Smooth muscle cell (in vitro differentiated cells): ENCODE data around the gene ZNF263. TPM values are rescaled to one million over a fixed set of nuclear protein-coding genes. Genes with fewer than 3 reads are reported as not detected.

Experiments used
- DNase-seq: peaks from one replicate; lab custom pipeline; 2025; ENCODE audit not compliant: unreplicated experiment; lab: John Stamatoyannopoulos, UW
- H2AFZ ChIP-seq: fragments of 200-600 bp; sonication (generic); 2 replicates; pipeline ENCODE4 v1.6.0; 2016; ENCODE audit warnings: antibody characterized with exemption, low read depth, mild to moderate bottlenecking
- H3F3A ChIP-seq: fragments of 200-600 bp; sonication (generic); 2 replicates; pipeline ENCODE4 v1.6.0; 2017; ENCODE audit warnings: antibody characterized with exemption, low read depth
- H3K27ac ChIP-seq: fragments of 200-600 bp; sonication (generic); 2 replicates; pipeline ENCODE4 v1.5.1; 2016; ENCODE audit warnings: low read depth, mild to moderate bottlenecking
- H3K27me3 ChIP-seq: fragments of 200-600 bp; sonication (generic); 2 replicates; pipeline ENCODE4 v1.6.1; 2016; ENCODE audit warnings: low read depth, mild to moderate bottlenecking
- H3K36me3 ChIP-seq: fragments of 200-600 bp; sonication (generic); 2 replicates; pipeline ENCODE4 v1.5.1; 2016; ENCODE audit warnings: low read depth
- H3K4me1 ChIP-seq: fragments of 200-600 bp; sonication (generic); 2 replicates; pipeline ENCODE4 v1.5.1; 2016; ENCODE audit warnings: low read depth
- H3K4me2 ChIP-seq: fragments of 200-600 bp; sonication (generic); 2 replicates; pipeline ENCODE4 v1.6.0; 2016; ENCODE audit warnings: mild to moderate bottlenecking
- H3K4me3 ChIP-seq: fragments of 200-600 bp; sonication (generic); 2 replicates; pipeline ENCODE4 v1.5.1; 2016; ENCODE audit warnings: mild to moderate bottlenecking
- H3K79me2 ChIP-seq: fragments of 200-600 bp; sonication (generic); 2 replicates; pipeline ENCODE4 v1.6.0; 2016; ENCODE audit warnings: low read depth, mild to moderate bottlenecking
- H3K9ac ChIP-seq: fragments of 200-600 bp; sonication (generic); 2 replicates; pipeline ENCODE4 v1.6.0; 2016; ENCODE audit warnings: low read depth
- H3K9me3 ChIP-seq: fragments of 200-600 bp; sonication (generic); replicated peaks from 2 replicates; pipeline ENCODE4 v1.5.1; 2016; ENCODE audit warnings: low read depth
- H4K20me1 ChIP-seq: fragments of 200-600 bp; sonication (generic); 2 replicates; pipeline ENCODE4 v1.6.0; 2016; ENCODE audit warnings: low read depth
- WGBS: methylation state at CpG from one replicate; pipeline ENCODE4 v1.1.7; 2016; ENCODE audit warnings: low lambda C conversion rate; 5-methylcytosine and 5-hydroxymethylcytosine counted together
- polyA plus RNA-seq: library from polyadenylated mRNA; unstranded; fragments of >200 nt; fragmentation: Nextera tagmentation; extraction: Ambion mirVana; gene quantifications from 2 replicates; pipeline ENCODE4 v1.2.1, GENCODE V29; 2016
- total RNA-seq: library from RNA; depleted of rRNA; stranded (reverse); fragments of >200 nt; gene quantifications from 2 replicates; pipeline ENCODE4 v1.2.3, GENCODE V29; 2014
- TF ChIP-seq, protein P1 (sequence below): fragments of 200-600 bp; sonication (generic); IDR thresholded peaks from 2 replicates; pipeline ENCODE4 v1.5.1; 2017; ENCODE audit warnings: borderline replicate concordance, mild to moderate bottlenecking, antibody characterized with exemption; ENCODE audit not compliant: insufficient read depth, poor library complexity, severe bottlenecking

The ZNF263 gene
- total and polyA plus RNA-seq, 2 experiments from 2014 or later = 17.6 to 29.0 TPM

DNA sequence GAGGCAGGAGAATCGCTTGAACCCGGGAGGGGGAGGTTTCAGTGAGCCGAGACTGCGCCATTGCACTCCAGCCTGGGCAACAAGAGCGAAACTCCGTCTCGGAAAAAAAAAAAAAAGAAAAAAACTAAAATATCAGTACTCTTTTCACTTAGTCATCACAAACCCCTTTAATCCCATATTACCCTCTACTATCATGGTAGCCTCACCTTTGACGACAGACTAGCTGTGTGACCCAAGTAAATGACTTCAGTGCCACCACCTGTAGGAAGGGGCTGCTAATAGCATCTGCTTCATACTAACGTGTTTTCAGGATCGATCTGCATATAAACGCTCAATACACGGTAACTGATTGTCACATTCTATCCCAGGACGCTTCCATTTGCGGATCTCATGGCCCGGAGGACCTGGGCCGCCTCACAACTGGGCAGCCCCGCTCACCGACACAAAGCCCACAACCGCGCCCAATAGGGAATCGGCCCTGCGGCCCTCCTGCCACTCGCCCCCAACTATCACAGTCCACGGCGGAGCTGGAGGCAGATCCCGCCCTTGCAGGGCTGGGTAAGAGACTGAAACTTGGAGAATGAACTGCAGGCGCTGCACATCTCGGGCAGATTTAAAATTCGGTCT, 1.1 kb upstream of the ZNF263 start:
- peak overlapping the region; percentile 99 for H3K4me2 ChIP-seq
- peaks cover 12% of the 10 kb centered on the region for H3K36me3 ChIP-seq
- peaks cover 6% of the 10 kb centered on the region for H3K27me3 ChIP-seq
- TF ChIP-seq, protein P1, sequence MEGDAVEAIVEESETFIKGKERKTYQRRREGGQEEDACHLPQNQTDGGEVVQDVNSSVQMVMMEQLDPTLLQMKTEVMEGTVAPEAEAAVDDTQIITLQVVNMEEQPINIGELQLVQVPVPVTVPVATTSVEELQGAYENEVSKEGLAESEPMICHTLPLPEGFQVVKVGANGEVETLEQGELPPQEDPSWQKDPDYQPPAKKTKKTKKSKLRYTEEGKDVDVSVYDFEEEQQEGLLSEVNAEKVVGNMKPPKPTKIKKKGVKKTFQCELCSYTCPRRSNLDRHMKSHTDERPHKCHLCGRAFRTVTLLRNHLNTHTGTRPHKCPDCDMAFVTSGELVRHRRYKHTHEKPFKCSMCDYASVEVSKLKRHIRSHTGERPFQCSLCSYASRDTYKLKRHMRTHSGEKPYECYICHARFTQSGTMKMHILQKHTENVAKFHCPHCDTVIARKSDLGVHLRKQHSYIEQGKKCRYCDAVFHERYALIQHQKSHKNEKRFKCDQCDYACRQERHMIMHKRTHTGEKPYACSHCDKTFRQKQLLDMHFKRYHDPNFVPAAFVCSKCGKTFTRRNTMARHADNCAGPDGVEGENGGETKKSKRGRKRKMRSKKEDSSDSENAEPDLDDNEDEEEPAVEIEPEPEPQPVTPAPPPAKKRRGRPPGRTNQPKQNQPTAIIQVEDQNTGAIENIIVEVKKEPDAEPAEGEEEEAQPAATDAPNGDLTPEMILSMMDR = no peak
- no peak for DNase-seq
- WGBS = 22% methylated on average over 29 of the region's 29 CpGs
- no peaks in the 10 kb centered on the region for H3K9me3 ChIP-seq
- peaks cover 36% of the 10 kb centered on the region for H3K79me2 ChIP-seq
- H4K20me1 ChIP-seq = peaks cover 11% of the 10 kb centered on the region
- peak overlapping the region; percentile 83 for H2AFZ ChIP-seq
- no peaks in the 10 kb centered on the region for H3F3A ChIP-seq
- peaks cover 14% of the 10 kb centered on the region for H3K4me1 ChIP-seq
- H3K27ac ChIP-seq = peak overlapping the region; percentile 98
- H3K9ac ChIP-seq = peak overlapping the region; percentile 93
- peak overlapping the region; percentile 85 for H3K4me3 ChIP-seq

DNA sequence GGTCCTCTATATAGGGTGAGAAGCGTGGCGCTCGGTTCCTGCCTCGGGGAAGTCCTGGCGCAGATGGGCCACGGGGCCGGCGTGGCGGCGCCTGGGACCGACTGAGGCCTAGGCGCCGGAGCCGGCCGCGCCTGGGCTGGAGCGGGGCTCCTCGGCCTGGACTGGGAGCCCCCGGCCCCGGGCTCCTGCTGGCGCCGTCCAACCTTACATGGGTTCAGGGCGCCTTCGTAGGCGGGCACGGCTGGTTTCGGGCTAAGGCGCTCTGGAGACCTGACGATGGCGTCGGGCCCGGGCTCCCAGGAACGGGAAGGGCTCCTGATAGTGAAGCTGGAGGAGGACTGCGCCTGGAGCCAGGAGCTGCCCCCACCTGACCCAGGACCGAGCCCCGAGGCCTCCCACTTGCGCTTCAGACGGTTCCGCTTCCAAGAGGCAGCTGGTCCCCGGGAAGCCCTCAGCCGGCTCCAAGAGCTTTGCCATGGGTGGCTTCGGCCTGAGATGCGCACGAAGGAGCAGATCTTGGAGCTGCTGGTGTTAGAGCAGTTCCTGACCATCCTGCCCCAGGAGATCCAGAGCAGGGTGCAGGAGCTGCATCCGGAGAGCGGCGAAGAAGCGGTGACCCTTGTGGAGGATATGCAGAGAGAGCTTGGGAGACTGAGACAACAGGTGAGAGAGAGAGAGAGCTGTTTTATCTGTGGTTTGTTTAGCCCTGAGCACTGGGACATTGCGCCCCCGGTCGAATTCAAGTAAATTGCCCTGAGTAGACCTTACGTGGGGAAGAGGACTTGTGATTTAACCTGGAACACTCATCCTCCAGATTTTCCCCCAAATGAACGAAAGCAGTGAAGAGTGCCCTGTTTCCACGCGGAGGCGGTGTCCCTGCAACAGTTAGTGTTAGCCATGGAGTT, 504 bp downstream of the ZNF263 start:
- Histone ChIP-seq H3K9ac (peak overlapping the region; percentile 93), H3K27ac (peak overlapping the region; percentile 98), H3K4me1 (peaks cover 14% of the 10 kb centered on the region), H3K4me2 (peak overlapping the region; percentile 99), H3K4me3 (peak overlapping the region; percentile 85), H3K9me3 (peaks cover 7% of the 10 kb centered on the region), H2AFZ (peak overlapping the region; percentile 85), H3F3A (no peaks in the 10 kb centered on the region), H4K20me1 (peaks cover 11% of the 10 kb centered on the region), H3K79me2 (peaks cover 52% of the 10 kb centered on the region), H3K27me3 (no peaks in the 10 kb centered on the region), H3K36me3 (peaks cover 22% of the 10 kb centered on the region)
- DNase-seq = no peak
- TF ChIP-seq, protein P1 = no peak
- WGBS = 4% methylated on average over 56 of the region's 56 CpGs

DNA sequence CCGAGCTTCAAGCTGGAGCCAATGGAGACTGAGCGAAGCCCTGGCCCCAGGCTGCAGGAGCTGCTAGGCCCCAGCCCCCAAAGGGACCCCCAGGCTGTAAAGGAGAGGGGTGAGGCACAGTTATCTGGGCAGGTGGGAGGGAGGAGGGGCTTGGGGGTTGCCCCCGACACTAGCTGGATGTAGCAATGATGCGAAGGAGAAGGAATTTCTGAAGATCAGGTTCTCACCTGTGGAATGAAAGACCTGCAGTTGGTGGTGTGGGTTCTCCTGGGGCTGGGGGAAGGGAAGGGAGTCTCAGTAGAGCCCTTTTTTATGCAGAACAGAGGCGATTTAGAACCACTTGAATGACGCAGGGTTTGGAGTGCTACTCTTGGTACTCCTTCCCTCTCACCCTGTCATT, 1.8 kb downstream of the ZNF263 start:
- TF ChIP-seq, protein P1 = no peak
- Histone ChIP-seq H4K20me1 (peaks cover 11% of the 10 kb centered on the region), H3K27ac (no peak overlapping the region), H3K4me3 (peak overlapping the region; percentile 85), H3K36me3 (peaks cover 35% of the 10 kb centered on the region), H3K27me3 (no peaks in the 10 kb centered on the region), H3F3A (no peaks in the 10 kb centered on the region), H2AFZ (no peak overlapping the region), H3K79me2 (peaks cover 58% of the 10 kb centered on the region), H3K9ac (no peak overlapping the region), H3K4me1 (peaks cover 14% of the 10 kb centered on the region), H3K4me2 (peak overlapping the region; percentile 99), H3K9me3 (peaks cover 21% of the 10 kb centered on the region)
- no peak for DNase-seq
- 64% methylated on average over 6 of the region's 6 CpGs for WGBS
